ENCODE data around the gene FRG2C. TPM values are rescaled to one million over a fixed set of nuclear protein-coding genes. Genes with fewer than 3 reads are reported as not detected.
A peak's percentile ranks its signal among the peaks of the same experiment; 100 is the strongest.
"Not testable (repeated sequence)": the region's sequence is repeated elsewhere in the genome, so short reads cannot be mapped to it uniquely, and the experiment has no call there.

FRG2C gene
- total and polyA plus RNA-seq, 4 donors: not detected

DNA sequence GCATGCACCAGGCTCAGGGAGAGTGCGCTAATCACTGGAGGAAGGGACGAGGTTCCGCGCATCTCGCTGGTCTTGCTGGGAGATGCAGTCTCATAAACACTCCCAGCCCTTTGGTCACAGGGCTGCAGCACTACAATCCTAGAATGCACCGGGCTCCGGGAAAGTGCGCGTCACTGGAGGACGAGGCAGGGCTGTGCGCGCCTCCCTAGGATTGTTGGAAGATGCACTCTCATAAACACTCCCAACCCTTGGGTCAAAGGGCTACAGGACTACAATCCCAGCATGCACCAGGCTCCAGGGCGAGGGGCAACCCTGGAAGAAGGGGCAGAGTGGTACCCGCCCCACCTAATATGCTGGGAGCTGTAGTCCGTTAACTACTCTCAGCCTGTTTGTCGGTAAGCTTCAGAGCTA, 23.0 kb upstream of the FRG2C start:
- intact Hi-C loops (cut with DNase I): loop anchor here in 1 of 2 donors (10.0 kb wide), 1 partner anchor 206 kb away; no protein-coding TSS in a partner anchor
- not testable (repeated sequence) for H3K4me1 ChIP-seq (ENCODE audit: control insufficient read depth in 1 of 2, insufficient read depth in 2 of 2, low read length in 2 of 2); H3K27ac ChIP-seq (ENCODE audit: low read depth in 1 of 2, low read length in 2 of 2); ATAC-seq (ENCODE audit: low FRiP score); H3K36me3 ChIP-seq (ENCODE audit: control insufficient read depth in 1 of 2, insufficient read depth in 2 of 2, low read length in 1 of 2); H3K27me3 ChIP-seq (ENCODE audit: control insufficient read depth in 1 of 2, insufficient read depth in 2 of 2, low read length in 1 of 2); H3K9me3 ChIP-seq (ENCODE audit: control insufficient read depth, low read length)
- H3K4me3 ChIP-seq (ENCODE audit: low read length in 2 of 2): peak overlapping the region in 1 of 2 donors; percentile 49
- peak; percentile 90 to 93 for DNase-seq
- 2 to 4% methylated on average over 16 of the region's 16 CpGs for WGBS, 2 donors

DNA sequence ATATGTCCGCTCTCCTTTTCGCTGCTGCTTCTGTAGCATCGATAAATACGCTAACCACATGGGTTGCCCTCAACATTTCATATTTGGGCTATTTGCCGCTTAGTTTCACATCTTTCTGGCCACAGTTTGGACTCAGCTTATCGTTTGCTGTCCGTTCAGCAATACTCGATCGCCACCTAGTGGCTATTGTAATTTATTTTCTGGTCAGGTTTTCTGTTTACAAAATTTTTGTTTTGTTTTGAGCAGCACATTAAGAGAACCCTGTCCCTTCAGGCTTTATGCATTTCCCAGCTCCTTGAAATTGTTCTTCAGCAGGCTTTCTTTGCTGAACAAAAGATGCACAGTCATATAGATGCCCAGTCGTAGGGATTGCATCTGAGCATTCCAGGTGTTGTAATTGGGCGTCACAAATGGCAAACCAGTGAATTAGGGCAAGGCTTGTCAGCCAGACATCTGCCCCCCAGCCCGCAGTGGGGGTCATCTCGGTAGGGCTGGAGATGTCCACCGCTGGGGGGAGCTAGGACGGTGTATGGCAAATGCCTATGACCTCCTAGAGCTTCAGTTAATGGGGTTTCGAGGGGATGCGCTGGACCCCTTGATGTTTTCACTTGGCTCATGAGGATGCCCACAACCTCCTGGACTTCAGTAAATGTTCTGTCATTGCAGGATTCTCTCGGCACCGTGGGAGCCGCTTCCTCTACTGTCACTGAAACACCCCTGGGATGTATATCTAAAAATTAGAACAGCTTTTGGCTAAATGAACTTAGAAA, 20.9 kb upstream of the FRG2C start:
- intact Hi-C loops (cut with DNase I): loop anchor here in 1 of 2 donors (10.0 kb wide), 1 partner anchor 208 kb away; no protein-coding TSS in a partner anchor
- H3K27me3 ChIP-seq (ENCODE audit: control insufficient read depth in 1 of 2, insufficient read depth in 2 of 2, low read length in 1 of 2); H3K36me3 ChIP-seq (ENCODE audit: control insufficient read depth in 1 of 2, insufficient read depth in 2 of 2, low read length in 1 of 2); H3K4me1 ChIP-seq (ENCODE audit: control insufficient read depth in 1 of 2, insufficient read depth in 2 of 2, low read length in 2 of 2); H3K9me3 ChIP-seq (ENCODE audit: control insufficient read depth, low read length); H3K27ac ChIP-seq (ENCODE audit: low read depth in 1 of 2, low read length in 2 of 2); ATAC-seq (ENCODE audit: low FRiP score); DNase-seq: not testable (repeated sequence)
- peak overlapping the region in 1 of 2 donors; percentile 26 for H3K4me3 ChIP-seq (ENCODE audit: low read length in 2 of 2)
- WGBS, 2 donors: 20 to 23% methylated on average over 20 of the region's 20 CpGs

DNA sequence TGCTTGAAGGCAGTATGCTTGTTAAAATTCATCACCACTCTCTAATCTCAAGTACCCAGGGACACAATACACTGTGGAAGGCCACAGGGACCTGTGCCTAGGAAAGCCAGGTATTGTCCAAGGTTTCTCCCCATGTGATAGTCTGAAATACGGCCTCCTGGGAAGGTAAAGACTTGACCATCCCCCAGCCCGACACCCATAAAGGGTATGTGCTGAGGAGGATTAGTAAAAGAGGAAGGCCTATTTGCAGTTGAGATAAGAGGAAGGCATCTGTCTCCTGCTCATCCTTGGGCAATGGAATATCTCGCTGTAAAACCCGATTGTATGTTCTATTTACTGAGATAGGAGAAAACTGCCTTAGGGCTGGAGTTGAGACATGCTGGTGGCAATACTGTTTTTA, 18.6 kb upstream of the FRG2C start:
- H3K4me3 ChIP-seq (ENCODE audit: low read length in 2 of 2); H3K9me3 ChIP-seq (ENCODE audit: control insufficient read depth, low read length); H3K27ac ChIP-seq (ENCODE audit: low read depth in 1 of 2, low read length in 2 of 2); ATAC-seq (ENCODE audit: low FRiP score); H3K36me3 ChIP-seq (ENCODE audit: control insufficient read depth in 1 of 2, insufficient read depth in 2 of 2, low read length in 1 of 2); DNase-seq; H3K4me1 ChIP-seq (ENCODE audit: control insufficient read depth in 1 of 2, insufficient read depth in 2 of 2, low read length in 2 of 2); H3K27me3 ChIP-seq (ENCODE audit: control insufficient read depth in 1 of 2, insufficient read depth in 2 of 2, low read length in 1 of 2): not testable (repeated sequence)
- WGBS, 2 donors: 70 to 75% methylated on average over 4 of the region's 4 CpGs
- intact Hi-C loops (cut with DNase I): loop anchor here in 1 of 2 donors (10.0 kb wide), 1 partner anchor 211 kb away; no protein-coding TSS in a partner anchor

DNA sequence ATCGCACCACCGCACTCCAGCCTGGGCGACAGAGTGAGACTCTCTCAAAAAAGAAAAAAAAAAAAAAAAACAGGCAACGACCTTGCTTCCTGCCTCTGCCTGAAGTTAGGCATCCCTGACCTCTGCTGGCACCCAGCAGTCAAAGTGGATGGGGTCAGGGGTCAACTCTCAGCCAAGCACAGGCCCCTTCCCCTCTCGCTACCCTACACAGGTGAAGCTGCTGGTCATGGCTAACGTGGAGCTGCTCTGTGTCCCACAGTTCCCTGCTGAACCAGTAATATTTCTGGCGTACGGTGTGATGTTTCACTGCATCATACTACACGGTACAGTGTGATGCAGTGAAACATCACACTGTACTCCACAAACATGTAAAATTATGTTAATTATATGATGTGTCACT, 13.9 kb upstream of the FRG2C start:
- 73 to 75% methylated on average over 9 of the region's 9 CpGs for WGBS, 2 donors
- Histone ChIP-seq H3K4me1 (ENCODE audit: control insufficient read depth in 1 of 2, insufficient read depth in 2 of 2, low read length in 2 of 2) (no peaks in the 10 kb centered on the region), H3K4me3 (ENCODE audit: low read length in 2 of 2) (no peak overlapping the region), H3K27ac (ENCODE audit: low read depth in 1 of 2, low read length in 2 of 2) (no peak overlapping the region), H3K27me3 (ENCODE audit: control insufficient read depth in 1 of 2, insufficient read depth in 2 of 2, low read length in 1 of 2) (peaks cover 0 to 2% of the 10 kb centered on the region in 2 donors), H3K36me3 (ENCODE audit: control insufficient read depth in 1 of 2, insufficient read depth in 2 of 2, low read length in 1 of 2) (no peaks in the 10 kb centered on the region), H3K9me3 (ENCODE audit: control insufficient read depth, low read length) (no peaks in the 10 kb centered on the region)
- ATAC-seq (ENCODE audit: low FRiP score) (no peak), DNase-seq (no peak)
- intact Hi-C loops (cut with DNase I): no loop called here

DNA sequence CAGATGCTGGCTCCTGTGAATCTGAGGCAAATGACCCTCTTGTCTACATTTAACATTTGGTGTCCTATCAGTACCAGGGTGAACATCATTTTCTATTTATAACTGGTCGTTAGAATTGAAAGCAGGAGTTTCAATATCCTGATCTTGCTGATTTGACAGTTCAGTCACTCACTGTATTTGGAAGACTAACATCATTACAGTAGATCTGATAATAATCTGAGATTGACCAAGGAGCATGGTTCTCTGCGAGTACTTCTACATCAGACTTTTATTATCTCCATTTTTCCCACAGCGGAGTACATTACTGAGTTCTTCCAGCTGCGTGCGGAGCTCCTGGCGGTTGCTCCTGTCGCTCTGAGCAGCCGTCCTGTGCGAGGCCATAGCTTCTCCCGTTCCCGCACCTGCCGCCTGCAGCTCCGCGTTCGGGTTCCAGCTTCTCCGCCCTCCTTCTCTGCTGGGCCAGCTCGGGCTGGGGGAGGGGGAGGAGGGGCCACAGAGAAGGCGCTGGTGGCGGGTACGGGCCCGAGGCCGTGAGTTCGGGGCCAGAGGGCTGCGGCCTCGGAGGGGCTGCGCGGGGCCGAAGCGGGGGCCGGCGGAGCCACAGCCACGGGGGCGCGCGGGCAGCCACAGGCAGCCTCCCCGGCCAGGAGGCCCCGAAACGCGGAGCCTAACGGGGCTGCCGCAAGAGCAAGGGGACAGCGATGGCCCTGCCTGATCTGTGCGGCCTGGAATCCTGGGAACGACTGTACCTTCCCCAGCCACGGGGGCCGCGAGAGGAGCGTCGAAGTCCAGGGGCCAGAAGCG, 8.8 kb upstream of the FRG2C start:
- H3K27ac ChIP-seq (ENCODE audit: low read depth in 1 of 2, low read length in 2 of 2); H3K36me3 ChIP-seq (ENCODE audit: control insufficient read depth in 1 of 2, insufficient read depth in 2 of 2, low read length in 1 of 2); H3K27me3 ChIP-seq (ENCODE audit: control insufficient read depth in 1 of 2, insufficient read depth in 2 of 2, low read length in 1 of 2); H3K4me1 ChIP-seq (ENCODE audit: control insufficient read depth in 1 of 2, insufficient read depth in 2 of 2, low read length in 2 of 2); H3K4me3 ChIP-seq (ENCODE audit: low read length in 2 of 2); ATAC-seq (ENCODE audit: low FRiP score); DNase-seq; intact Hi-C loops (cut with DNase I); H3K9me3 ChIP-seq (ENCODE audit: control insufficient read depth, low read length): not testable (repeated sequence)
- WGBS, 2 donors: 18 to 20% methylated on average over 37 to 50 of the region's 50 CpGs

DNA sequence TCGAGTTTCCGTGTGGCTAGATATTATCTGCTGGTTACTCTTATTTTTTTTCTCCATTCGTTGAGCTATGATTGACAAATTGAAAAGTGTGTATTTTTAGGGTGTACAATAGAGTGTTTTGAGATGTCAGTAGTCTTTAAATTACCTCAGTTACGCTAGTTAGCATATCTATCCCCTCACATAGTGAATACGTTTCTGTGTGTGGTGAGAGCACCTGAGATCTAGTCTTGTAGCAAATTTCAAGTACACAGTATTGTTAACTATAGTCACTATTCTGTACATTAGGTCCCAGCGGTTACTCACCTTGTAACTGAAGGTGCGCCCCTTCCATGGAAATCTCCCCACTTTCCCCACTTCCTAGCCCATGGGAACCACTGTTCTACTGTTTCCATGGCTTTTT, 8.2 kb upstream of the FRG2C start:
- DNase-seq; intact Hi-C loops (cut with DNase I); H3K27ac ChIP-seq (ENCODE audit: low read depth in 1 of 2, low read length in 2 of 2); H3K4me3 ChIP-seq (ENCODE audit: low read length in 2 of 2); H3K4me1 ChIP-seq (ENCODE audit: control insufficient read depth in 1 of 2, insufficient read depth in 2 of 2, low read length in 2 of 2); H3K27me3 ChIP-seq (ENCODE audit: control insufficient read depth in 1 of 2, insufficient read depth in 2 of 2, low read length in 1 of 2); ATAC-seq (ENCODE audit: low FRiP score); H3K36me3 ChIP-seq (ENCODE audit: control insufficient read depth in 1 of 2, insufficient read depth in 2 of 2, low read length in 1 of 2); H3K9me3 ChIP-seq (ENCODE audit: control insufficient read depth, low read length): not testable (repeated sequence)
- WGBS, 2 donors: 37% methylated on average over 7 of the region's 7 CpGs

DNA sequence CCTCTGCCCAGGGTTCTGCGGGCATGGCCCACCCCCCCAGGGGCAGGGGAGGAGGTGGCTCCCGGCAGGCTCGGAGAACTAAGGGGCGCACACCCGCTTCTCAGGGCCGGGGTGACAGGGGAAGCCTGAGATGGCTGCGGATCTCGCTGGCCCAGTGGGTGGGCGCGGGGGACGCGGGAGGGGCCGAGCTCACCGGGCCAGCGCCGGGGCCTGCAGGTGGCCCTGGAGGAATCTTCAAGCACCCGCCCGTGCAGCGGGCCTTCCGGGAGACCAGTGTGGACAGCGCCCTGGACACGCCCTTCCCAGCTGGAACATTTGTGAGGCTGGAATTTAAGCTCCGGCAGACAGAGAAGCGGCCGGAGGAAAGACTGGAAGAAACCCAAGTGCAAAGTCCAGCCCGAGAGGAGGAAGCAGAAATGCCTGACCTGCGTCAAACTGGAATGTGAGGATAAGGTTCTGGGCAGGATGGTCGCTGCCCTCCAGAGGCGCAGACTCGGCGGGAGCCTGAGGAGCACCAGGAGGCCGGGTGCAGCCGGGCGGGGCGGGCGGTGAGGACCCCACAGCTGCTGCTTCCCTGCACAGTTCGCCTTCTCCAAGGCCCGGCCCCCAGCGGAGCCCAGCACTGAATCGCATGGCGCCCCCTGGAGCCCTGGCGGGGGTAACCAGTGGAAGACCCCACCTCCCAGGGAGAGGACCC, 5.6 kb upstream of the FRG2C start:
- peak in 1 of 2 donors; percentile 53 for DNase-seq
- H3K4me3 ChIP-seq (ENCODE audit: low read length in 2 of 2); H3K9me3 ChIP-seq (ENCODE audit: control insufficient read depth, low read length); intact Hi-C loops (cut with DNase I); H3K4me1 ChIP-seq (ENCODE audit: control insufficient read depth in 1 of 2, insufficient read depth in 2 of 2, low read length in 2 of 2); H3K36me3 ChIP-seq (ENCODE audit: control insufficient read depth in 1 of 2, insufficient read depth in 2 of 2, low read length in 1 of 2); H3K27me3 ChIP-seq (ENCODE audit: control insufficient read depth in 1 of 2, insufficient read depth in 2 of 2, low read length in 1 of 2); ATAC-seq (ENCODE audit: low FRiP score); H3K27ac ChIP-seq (ENCODE audit: low read depth in 1 of 2, low read length in 2 of 2): not testable (repeated sequence)
- WGBS, 2 donors: 1 to 2% methylated on average over 42 of the region's 42 CpGs

DNA sequence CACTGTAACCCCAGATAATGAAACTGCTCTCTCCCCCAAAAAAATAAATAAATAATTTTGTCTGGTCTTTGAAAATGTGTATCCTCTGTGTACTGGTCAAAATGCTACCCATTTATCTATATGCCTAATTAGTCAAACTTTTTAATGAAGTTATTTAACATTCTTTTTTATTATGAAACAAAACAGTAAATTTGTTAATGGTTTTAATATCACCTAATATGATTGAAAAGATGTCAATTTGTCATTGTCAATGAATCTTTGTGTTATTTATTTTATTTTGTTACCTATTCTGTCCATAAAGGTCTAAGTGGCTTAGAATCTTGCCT, 5.1 kb upstream of the FRG2C start:
- H3K36me3 ChIP-seq (ENCODE audit: control insufficient read depth in 1 of 2, insufficient read depth in 2 of 2, low read length in 1 of 2); H3K27me3 ChIP-seq (ENCODE audit: control insufficient read depth in 1 of 2, insufficient read depth in 2 of 2, low read length in 1 of 2); H3K27ac ChIP-seq (ENCODE audit: low read depth in 1 of 2, low read length in 2 of 2); intact Hi-C loops (cut with DNase I); H3K4me3 ChIP-seq (ENCODE audit: low read length in 2 of 2); ATAC-seq (ENCODE audit: low FRiP score); H3K4me1 ChIP-seq (ENCODE audit: control insufficient read depth in 1 of 2, insufficient read depth in 2 of 2, low read length in 2 of 2); DNase-seq; H3K9me3 ChIP-seq (ENCODE audit: control insufficient read depth, low read length): not testable (repeated sequence)

Data from aorta (tissue), 5 donors.